Osteoblast (primary cell): Measurements from ENCODE around the gene PGBD5. TPM values are rescaled to one million over a fixed set of nuclear protein-coding genes. Genes with fewer than 3 reads are reported as not detected.

ENCODE experiments used
- DNase-seq: peaks from one replicate; pipeline ENCODE4 v3.0.0; 2011; ENCODE audit warnings: low spot score, mixed read lengths; ENCODE audit not compliant: insufficient read length; ENCODE audit errors: missing footprints
- H2AFZ ChIP-seq: 2 replicates; pipeline ENCODE4 v1.6.0; 2011; ENCODE audit warnings: mild to moderate bottlenecking, low read length
- H3K27ac ChIP-seq: 2 replicates; pipeline ENCODE4 v1.5.1; 2011; ENCODE audit warnings: mild to moderate bottlenecking, low read depth, low read length, moderate library complexity
- H3K27me3 ChIP-seq: 2 replicates; pipeline ENCODE4 v1.6.0; 2012; ENCODE audit warnings: mild to moderate bottlenecking, control low read depth, inconsistent platforms, low read length, moderate library complexity; ENCODE audit not compliant: insufficient read depth
- H3K36me3 ChIP-seq: 2 replicates; pipeline ENCODE4 v1.5.1; 2011; ENCODE audit warnings: mild to moderate bottlenecking, low read length, control low read depth, moderate library complexity; ENCODE audit not compliant: insufficient read depth
- H3K4me1 ChIP-seq: 2 replicates; pipeline ENCODE4 v1.5.1; 2011; ENCODE audit warnings: mild to moderate bottlenecking, low read length, control low read depth, moderate library complexity; ENCODE audit not compliant: insufficient read depth
- H3K4me2 ChIP-seq: 2 replicates; pipeline ENCODE4 v1.6.0; 2011; ENCODE audit warnings: mild to moderate bottlenecking, low read length; ENCODE audit not compliant: insufficient read depth
- H3K4me3 ChIP-seq: fragments of 200-600 bp; sonication (generic); 3 replicates; pipeline ENCODE4 v1.5.1; 2012; ENCODE audit warnings: mild to moderate bottlenecking, low read length, inconsistent platforms; ENCODE audit not compliant: insufficient read depth
- H3K79me2 ChIP-seq: 2 replicates; pipeline ENCODE4 v1.6.0; 2012; ENCODE audit warnings: mild to moderate bottlenecking, low read length, control low read depth, inconsistent platforms; ENCODE audit not compliant: insufficient read depth
- H3K9me3 ChIP-seq: 2 replicates; pipeline ENCODE4 v1.5.1; 2011; ENCODE audit warnings: low read depth, low read length, control low read depth
- H4K20me1 ChIP-seq: 2 replicates; pipeline ENCODE4 v1.6.0; 2012; ENCODE audit warnings: mild to moderate bottlenecking, low read length, control low read depth; ENCODE audit not compliant: insufficient read depth
- total RNA-seq: library from RNA; depleted of rRNA; stranded (reverse); fragments of >200 nt; gene quantifications from 2 replicates; pipeline ENCODE4 v1.2.3, GENCODE V29; 2012
- TF ChIP-seq, protein P1 (sequence below): IDR thresholded peaks from 2 replicates; pipeline ENCODE4 v1.5.1; 2011; ENCODE audit warnings: mild to moderate bottlenecking, low read depth, low read length, moderate library complexity; ENCODE audit errors: extremely low read depth

The PGBD5 gene
- total RNA-seq, 1 donor: under 0.01 TPM

DNA sequence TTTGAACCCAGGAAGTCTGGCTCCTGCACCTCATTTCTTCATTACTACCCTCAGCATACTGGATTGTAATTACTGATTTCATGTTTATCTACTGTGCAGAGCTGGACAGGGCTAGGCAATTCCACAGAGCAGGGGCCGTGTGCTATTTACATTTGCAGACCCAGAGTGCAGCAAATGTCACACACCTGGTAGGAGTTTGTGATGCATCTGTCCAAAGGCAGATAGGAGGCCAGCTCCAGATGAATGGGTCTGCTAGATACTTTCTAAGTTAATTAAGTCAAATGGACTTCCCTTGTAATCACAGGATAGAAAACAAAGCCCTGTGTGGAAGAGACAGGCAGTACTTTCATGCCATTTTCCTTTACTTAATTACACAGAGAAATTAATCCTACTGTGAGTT lies 46.2 kb downstream of the PGBD5 start:
- Histone ChIP-seq H3K4me3 (no peak overlapping the region), H3K27ac (no peak overlapping the region), H3K4me2 (no peak overlapping the region), H3K4me1 (no peaks in the 10 kb centered on the region), H3K9me3 (no peaks in the 10 kb centered on the region), H3K36me3 (no peaks in the 10 kb centered on the region), H2AFZ (no peak overlapping the region), H4K20me1 (no peaks in the 10 kb centered on the region), H3K79me2 (no peaks in the 10 kb centered on the region), H3K27me3 (no peaks in the 10 kb centered on the region)
- DNase-seq: peak; percentile 19
- TF ChIP-seq, protein P1, sequence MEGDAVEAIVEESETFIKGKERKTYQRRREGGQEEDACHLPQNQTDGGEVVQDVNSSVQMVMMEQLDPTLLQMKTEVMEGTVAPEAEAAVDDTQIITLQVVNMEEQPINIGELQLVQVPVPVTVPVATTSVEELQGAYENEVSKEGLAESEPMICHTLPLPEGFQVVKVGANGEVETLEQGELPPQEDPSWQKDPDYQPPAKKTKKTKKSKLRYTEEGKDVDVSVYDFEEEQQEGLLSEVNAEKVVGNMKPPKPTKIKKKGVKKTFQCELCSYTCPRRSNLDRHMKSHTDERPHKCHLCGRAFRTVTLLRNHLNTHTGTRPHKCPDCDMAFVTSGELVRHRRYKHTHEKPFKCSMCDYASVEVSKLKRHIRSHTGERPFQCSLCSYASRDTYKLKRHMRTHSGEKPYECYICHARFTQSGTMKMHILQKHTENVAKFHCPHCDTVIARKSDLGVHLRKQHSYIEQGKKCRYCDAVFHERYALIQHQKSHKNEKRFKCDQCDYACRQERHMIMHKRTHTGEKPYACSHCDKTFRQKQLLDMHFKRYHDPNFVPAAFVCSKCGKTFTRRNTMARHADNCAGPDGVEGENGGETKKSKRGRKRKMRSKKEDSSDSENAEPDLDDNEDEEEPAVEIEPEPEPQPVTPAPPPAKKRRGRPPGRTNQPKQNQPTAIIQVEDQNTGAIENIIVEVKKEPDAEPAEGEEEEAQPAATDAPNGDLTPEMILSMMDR: no peak

DNA sequence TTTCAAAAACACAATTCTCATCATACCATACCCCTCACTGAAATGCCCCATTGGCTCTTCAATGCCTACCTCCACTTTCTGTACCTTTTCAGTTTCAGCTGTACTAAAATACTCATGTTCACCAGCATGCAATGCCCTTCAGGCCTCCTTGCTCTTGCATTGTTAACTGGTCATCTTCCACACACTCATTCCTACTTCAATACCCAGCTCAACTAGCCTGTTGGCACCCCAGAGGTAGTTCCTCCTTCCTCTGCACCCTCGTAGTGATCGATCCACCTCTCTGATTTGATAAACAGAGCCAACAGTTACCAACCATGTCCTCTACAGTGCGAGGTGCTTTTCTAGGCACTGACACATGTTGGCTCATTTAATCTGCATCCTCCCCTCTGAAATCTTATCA lies 46.7 kb downstream of the PGBD5 start:
- Histone ChIP-seq H3K4me1 (no peaks in the 10 kb centered on the region), H3K79me2 (no peaks in the 10 kb centered on the region), H4K20me1 (no peaks in the 10 kb centered on the region), H3K27ac (no peak overlapping the region), H3K36me3 (no peaks in the 10 kb centered on the region), H3K27me3 (no peaks in the 10 kb centered on the region), H3K4me3 (no peak overlapping the region), H2AFZ (no peak overlapping the region), H3K9me3 (no peaks in the 10 kb centered on the region), H3K4me2 (no peak overlapping the region)
- peak; percentile 13 for DNase-seq
- TF ChIP-seq, protein P1: no peak

GRCh38 chr1:230377851-230378250 lies 48.3 kb downstream of the PGBD5 start:
- H4K20me1 ChIP-seq: no peaks in the 10 kb centered on the region
- peak; percentile 26 for DNase-seq

GRCh38 chr1:230377324-230377723 lies 48.8 kb downstream of the PGBD5 start:
- TF ChIP-seq, protein P1: no peak

More at GRCh38 chr1:230377851-230378250, 48.3 kb downstream of the PGBD5 start:
- H3K4me1 ChIP-seq: no peaks in the 10 kb centered on the region
- H3K4me3 ChIP-seq: no peak overlapping the region
- no peaks in the 10 kb centered on the region for H3K36me3 ChIP-seq
- H3K27ac ChIP-seq: no peak overlapping the region
- TF ChIP-seq, protein P1: no peak
- H2AFZ ChIP-seq: no peak overlapping the region
- no peaks in the 10 kb centered on the region for H3K9me3 ChIP-seq
- no peak overlapping the region for H3K4me2 ChIP-seq
- no peaks in the 10 kb centered on the region for H3K27me3 ChIP-seq
- H3K79me2 ChIP-seq: no peaks in the 10 kb centered on the region

More at GRCh38 chr1:230377324-230377723, 48.8 kb downstream of the PGBD5 start:
- Histone ChIP-seq H3K4me1 (no peaks in the 10 kb centered on the region), H3K36me3 (no peaks in the 10 kb centered on the region), H3K9me3 (no peaks in the 10 kb centered on the region), H3K4me2 (no peak overlapping the region), H4K20me1 (no peaks in the 10 kb centered on the region), H3K27ac (no peak overlapping the region), H3K27me3 (no peaks in the 10 kb centered on the region), H2AFZ (no peak overlapping the region), H3K79me2 (no peaks in the 10 kb centered on the region), H3K4me3 (no peak overlapping the region)
- DNase-seq: no peak
